ENCODE results near the gene NREP.
A peak's percentile ranks its signal among the peaks of the same experiment; 100 is the strongest.

The NREP gene

DNA sequence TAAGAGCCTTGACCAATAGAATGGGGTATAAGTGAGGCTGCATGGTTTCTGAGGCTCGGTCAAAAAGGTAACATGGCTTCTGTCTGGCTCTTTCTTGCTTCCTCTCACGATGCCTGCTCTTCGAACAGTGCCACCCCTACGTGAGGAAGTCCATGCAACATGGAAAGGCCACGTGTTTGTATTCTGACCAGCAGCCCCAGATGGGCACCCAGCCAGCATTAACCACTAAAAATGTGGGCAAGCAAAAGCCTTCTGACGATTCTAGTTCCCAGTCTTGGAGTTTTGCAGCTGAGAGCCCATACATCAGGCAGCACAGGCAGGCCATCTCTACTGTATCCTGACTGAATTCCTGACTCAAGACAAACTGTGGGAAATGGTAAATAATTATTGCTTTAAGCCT lies 24.2 kb upstream of the NREP start:
- no peak overlapping the region for H3K27ac ChIP-seq
- DNase-seq (ENCODE audit: low spot score) = no peak
- TF ChIP-seq, protein P1, sequence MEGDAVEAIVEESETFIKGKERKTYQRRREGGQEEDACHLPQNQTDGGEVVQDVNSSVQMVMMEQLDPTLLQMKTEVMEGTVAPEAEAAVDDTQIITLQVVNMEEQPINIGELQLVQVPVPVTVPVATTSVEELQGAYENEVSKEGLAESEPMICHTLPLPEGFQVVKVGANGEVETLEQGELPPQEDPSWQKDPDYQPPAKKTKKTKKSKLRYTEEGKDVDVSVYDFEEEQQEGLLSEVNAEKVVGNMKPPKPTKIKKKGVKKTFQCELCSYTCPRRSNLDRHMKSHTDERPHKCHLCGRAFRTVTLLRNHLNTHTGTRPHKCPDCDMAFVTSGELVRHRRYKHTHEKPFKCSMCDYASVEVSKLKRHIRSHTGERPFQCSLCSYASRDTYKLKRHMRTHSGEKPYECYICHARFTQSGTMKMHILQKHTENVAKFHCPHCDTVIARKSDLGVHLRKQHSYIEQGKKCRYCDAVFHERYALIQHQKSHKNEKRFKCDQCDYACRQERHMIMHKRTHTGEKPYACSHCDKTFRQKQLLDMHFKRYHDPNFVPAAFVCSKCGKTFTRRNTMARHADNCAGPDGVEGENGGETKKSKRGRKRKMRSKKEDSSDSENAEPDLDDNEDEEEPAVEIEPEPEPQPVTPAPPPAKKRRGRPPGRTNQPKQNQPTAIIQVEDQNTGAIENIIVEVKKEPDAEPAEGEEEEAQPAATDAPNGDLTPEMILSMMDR (conservative IDR thresholded peaks at IDR 0.05; ENCODE audit: low read depth) = no peak
- ChIA-PET CTCF (no interaction called here), POLR2A (ENCODE audit: low non-redundant PET) (no interaction called here)

DNA sequence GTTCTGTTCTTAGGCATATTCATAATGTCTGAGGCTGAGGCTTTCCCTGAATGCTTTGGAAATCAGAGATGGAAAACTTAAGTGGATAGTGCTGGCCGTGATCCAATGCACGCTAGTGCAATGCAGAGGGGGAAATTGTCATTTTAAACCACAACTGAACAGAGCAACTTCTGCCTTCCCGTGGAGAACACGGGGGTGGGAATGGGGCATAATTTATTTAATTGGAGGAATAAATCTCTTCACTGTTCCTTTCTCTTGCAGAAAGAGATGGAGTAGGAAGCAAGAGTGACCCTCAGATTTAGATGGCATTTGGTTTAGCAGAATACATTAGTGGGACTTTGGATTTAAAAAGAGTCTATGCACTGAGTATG lies 22.9 kb upstream of the NREP start:
- TF ChIP-seq, protein P1 (conservative IDR thresholded peaks at IDR 0.05; ENCODE audit: low read depth) = no peak
- ChIA-PET POLR2A (ENCODE audit: low non-redundant PET) (no interaction called here), CTCF (no interaction called here)
- DNase-seq (ENCODE audit: low spot score) = no peak
- no peak overlapping the region for H3K27ac ChIP-seq

DNA sequence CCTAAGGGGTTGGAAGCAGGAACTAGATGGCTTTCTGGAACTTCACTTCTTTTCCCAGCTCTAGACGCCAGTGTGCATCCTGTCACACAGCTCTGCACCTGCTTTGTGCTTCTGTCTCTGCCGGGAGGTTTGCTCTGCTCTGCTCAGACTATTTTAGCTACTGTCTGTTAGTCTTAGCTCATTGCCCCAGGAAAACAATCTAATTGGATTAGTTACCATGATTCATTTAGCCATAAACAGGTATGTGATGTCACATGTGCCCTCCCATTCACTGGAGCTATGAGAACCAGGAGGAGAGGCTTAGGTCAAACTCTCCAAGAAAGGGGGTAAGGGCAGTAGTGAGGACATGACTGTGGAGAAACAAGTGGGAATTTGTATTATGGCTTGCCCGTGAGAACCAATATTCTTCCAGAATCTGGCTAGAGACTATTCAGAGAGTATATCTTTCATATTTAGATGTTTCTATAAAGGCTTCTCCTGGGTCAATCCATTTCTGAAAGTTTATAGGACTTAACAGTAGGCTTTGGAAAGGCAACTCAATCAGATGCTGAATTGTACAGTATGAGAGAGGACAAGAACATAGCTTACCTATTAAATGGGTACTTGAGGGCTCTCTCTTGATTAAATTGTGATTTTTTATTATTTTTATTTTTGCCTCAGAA lies 22.4 kb upstream of the NREP start:
- H3K27ac ChIP-seq = no peak overlapping the region
- DNase-seq (ENCODE audit: low spot score) = peak; percentile 14
- TF ChIP-seq, protein P1 (conservative IDR thresholded peaks at IDR 0.05; ENCODE audit: low read depth) = no peak
- ChIA-PET CTCF (no interaction called here), POLR2A (ENCODE audit: low non-redundant PET) (interaction anchor here (0.5 kb wide), 1 partner anchor 1742 kb away, joined by 3 read pairs; no protein-coding TSS in a partner anchor)

DNA sequence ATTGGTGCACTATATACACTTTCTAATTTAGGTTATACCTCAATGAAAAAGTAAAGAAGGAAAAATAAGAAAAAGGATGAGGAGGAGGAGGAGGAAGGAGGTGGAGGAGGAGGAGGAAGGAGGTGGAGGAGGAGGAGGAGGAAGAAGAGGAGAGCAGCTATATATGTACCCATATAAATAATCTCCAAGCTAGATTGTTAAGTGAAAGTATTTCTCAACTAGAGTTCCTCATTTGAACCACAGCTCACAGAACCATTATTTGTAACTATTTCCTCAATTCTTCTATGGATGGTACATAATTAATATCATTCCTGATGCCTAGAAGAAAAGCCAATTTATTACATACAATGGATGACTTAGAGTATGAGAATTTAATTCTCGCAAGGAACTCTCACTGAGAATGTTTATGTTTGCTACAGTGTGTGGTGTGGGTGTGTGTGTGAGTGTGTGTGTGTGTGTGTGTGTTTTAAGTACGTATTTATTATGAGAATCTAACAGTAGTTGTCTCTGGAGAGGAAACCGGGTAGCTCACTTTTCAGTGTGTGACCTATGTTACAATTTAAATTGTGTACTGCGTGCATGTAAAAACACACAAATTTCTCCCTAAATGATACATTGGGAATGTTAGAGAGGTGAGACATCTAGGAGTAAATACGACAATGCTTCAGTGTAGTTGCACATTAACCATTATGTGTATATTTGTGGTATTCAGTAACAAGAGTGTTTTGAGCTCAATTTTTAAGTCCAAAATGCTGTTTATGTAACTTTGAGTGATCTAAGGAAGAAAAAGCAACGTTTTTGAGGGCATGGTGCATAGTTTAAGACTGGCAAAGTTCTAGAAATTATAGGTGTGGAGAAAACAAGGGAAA lies 20.2 kb upstream of the NREP start:
- ChIA-PET POLR2A (ENCODE audit: low non-redundant PET) (no interaction called here), CTCF (interaction anchor here (0.6 kb wide), 1 partner anchor 73 kb away, joined by 3 read pairs; no protein-coding TSS in a partner anchor)
- H3K27ac ChIP-seq = no peak overlapping the region
- no peak for DNase-seq (ENCODE audit: low spot score)
- TF ChIP-seq, protein P1 (conservative IDR thresholded peaks at IDR 0.05; ENCODE audit: low read depth) = no peak

DNA sequence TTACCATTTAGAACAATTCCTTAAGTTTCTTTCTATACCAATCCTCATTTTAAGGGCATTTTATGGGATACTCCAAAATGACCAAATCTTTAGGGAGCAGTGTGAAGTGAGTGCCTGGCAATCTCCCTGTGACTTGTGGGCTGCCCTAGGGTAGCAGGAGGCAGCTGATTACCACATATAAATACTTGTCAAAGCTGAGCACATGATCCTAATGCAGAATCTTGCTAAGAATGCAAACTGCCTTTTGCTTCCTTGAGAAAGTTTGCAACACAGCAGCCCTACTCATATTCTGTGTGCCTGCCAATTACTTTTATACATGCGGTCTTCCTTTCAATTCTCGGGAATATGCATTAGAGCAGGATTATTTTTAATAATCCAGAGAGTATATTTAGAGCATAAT lies 18.2 kb upstream of the NREP start:
- TF ChIP-seq, protein P1 (conservative IDR thresholded peaks at IDR 0.05; ENCODE audit: low read depth) = no peak
- H3K27ac ChIP-seq = no peak overlapping the region
- CTCF ChIA-PET = no interaction called here
- DNase-seq (ENCODE audit: low spot score) = no peak
- POLR2A ChIA-PET (ENCODE audit: low non-redundant PET) = no interaction called here

DNA sequence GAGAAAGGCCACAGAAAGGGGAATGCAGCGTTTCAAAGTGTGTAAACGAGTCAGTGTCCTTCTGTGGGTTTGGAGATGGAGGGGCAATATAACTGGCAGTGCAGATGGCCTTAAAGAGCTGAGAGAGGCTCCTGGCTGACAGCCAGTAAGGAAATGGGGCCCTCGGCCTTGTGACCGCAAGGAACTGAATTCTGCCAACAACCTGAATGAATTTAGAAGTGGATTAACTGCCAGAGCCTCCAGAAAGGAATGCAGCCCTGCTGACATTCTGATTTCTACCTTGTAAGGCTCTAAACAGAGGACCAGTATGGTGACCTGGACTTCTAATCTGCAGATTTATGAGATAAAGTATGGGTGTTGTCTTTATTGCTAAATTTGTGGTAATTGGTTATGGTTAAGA lies 17.5 kb upstream of the NREP start:
- TF ChIP-seq, protein P1 (conservative IDR thresholded peaks at IDR 0.05; ENCODE audit: low read depth) = no peak
- no peak for DNase-seq (ENCODE audit: low spot score)
- POLR2A ChIA-PET (ENCODE audit: low non-redundant PET) = no interaction called here
- H3K27ac ChIP-seq = no peak overlapping the region
- CTCF ChIA-PET = no interaction called here

Measured in RWPE1 (cell line).